Measurements from ENCODE around the gene IL21R.

- TF ChIP-seq CTCF (IDR thresholded peaks at IDR 0.05) (no peak), POLR2A (IDR thresholded peaks at IDR 0.05) (no peak)
Measured at GRCh38 chr16:27458258-27458657, 56.3 kb downstream of the IL21R start.

All from lower leg skin (tissue), 3 donors.